HEK293 (cell line): ENCODE results near the gene CPTP.

ENCODE experiments used
- ATF2 ChIP-seq: fragments of 450-650 bp; formaldehyde crosslinking; IDR thresholded peaks from 2 replicates; pipeline ENCODE4 v1.5.1; 2016; ENCODE audit warnings: missing biosample characterization, missing genetic modification characterization, low read depth
- SETDB1 ChIP-seq: IDR thresholded peaks from one replicate; pipeline ENCODE4 v1.6.1; 2017; ENCODE audit warnings: mild to moderate bottlenecking, low read length, moderate library complexity, mixed read lengths; ENCODE audit not compliant: insufficient read length
- ZFP69B ChIP-seq: fragments of 450-650 bp; formaldehyde crosslinking; IDR thresholded peaks from 2 replicates; pipeline ENCODE4 v1.5.1; 2016; ENCODE audit warnings: missing biosample characterization, missing genetic modification characterization
- ZNF280C ChIP-seq: fragments of 450-650 bp; formaldehyde crosslinking; IDR thresholded peaks from 2 replicates; pipeline ENCODE4 v1.5.1; 2016; ENCODE audit warnings: missing biosample characterization, missing genetic modification characterization
- TF ChIP-seq, protein P1 (sequence below): fragments of 450-650 bp; formaldehyde crosslinking; IDR thresholded peaks from 2 replicates; pipeline ENCODE4 v1.5.1; 2016; ENCODE audit warnings: missing biosample characterization, missing genetic modification characterization
- TF ChIP-seq, protein P2 (sequence below): fragments of 450-650 bp; formaldehyde crosslinking; IDR thresholded peaks from 2 replicates; pipeline ENCODE4 v1.5.1; 2016; ENCODE audit warnings: missing biosample characterization, missing genetic modification characterization
- TF ChIP-seq, protein P3 (sequence below): fragments of 450-650 bp; formaldehyde crosslinking; IDR thresholded peaks from 2 replicates; pipeline ENCODE4 v1.5.1; 2016; ENCODE audit warnings: missing biosample characterization, missing genetic modification characterization

GRCh38 chr1:1296070-1297061 is 28.2 kb upstream of the CPTP start:
- TF ChIP-seq ATF2 (no peak), ZNF280C (tag by site-specific recombination) (no peak), SETDB1 (no peak), ZFP69B (no peak)
- TF ChIP-seq, protein P1, sequence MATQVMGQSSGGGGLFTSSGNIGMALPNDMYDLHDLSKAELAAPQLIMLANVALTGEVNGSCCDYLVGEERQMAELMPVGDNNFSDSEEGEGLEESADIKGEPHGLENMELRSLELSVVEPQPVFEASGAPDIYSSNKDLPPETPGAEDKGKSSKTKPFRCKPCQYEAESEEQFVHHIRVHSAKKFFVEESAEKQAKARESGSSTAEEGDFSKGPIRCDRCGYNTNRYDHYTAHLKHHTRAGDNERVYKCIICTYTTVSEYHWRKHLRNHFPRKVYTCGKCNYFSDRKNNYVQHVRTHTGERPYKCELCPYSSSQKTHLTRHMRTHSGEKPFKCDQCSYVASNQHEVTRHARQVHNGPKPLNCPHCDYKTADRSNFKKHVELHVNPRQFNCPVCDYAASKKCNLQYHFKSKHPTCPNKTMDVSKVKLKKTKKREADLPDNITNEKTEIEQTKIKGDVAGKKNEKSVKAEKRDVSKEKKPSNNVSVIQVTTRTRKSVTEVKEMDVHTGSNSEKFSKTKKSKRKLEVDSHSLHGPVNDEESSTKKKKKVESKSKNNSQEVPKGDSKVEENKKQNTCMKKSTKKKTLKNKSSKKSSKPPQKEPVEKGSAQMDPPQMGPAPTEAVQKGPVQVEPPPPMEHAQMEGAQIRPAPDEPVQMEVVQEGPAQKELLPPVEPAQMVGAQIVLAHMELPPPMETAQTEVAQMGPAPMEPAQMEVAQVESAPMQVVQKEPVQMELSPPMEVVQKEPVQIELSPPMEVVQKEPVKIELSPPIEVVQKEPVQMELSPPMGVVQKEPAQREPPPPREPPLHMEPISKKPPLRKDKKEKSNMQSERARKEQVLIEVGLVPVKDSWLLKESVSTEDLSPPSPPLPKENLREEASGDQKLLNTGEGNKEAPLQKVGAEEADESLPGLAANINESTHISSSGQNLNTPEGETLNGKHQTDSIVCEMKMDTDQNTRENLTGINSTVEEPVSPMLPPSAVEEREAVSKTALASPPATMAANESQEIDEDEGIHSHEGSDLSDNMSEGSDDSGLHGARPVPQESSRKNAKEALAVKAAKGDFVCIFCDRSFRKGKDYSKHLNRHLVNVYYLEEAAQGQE: no peak
- TF ChIP-seq, protein P2, sequence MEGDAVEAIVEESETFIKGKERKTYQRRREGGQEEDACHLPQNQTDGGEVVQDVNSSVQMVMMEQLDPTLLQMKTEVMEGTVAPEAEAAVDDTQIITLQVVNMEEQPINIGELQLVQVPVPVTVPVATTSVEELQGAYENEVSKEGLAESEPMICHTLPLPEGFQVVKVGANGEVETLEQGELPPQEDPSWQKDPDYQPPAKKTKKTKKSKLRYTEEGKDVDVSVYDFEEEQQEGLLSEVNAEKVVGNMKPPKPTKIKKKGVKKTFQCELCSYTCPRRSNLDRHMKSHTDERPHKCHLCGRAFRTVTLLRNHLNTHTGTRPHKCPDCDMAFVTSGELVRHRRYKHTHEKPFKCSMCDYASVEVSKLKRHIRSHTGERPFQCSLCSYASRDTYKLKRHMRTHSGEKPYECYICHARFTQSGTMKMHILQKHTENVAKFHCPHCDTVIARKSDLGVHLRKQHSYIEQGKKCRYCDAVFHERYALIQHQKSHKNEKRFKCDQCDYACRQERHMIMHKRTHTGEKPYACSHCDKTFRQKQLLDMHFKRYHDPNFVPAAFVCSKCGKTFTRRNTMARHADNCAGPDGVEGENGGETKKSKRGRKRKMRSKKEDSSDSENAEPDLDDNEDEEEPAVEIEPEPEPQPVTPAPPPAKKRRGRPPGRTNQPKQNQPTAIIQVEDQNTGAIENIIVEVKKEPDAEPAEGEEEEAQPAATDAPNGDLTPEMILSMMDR (tag by site-specific recombination): no peak
- TF ChIP-seq, protein P3, sequence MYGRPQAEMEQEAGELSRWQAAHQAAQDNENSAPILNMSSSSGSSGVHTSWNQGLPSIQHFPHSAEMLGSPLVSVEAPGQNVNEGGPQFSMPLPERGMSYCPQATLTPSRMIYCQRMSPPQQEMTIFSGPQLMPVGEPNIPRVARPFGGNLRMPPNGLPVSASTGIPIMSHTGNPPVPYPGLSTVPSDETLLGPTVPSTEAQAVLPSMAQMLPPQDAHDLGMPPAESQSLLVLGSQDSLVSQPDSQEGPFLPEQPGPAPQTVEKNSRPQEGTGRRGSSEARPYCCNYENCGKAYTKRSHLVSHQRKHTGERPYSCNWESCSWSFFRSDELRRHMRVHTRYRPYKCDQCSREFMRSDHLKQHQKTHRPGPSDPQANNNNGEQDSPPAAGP (tag by site-specific recombination): no peak
